Right forelimb (tissue), 1 donor: ENCODE data around the gene ECHDC1.
"Not testable (repeated sequence)": the region's sequence is repeated elsewhere in the genome, so short reads cannot be mapped to it uniquely, and the experiment has no call there.

ENCODE experiments used
- DNase-seq: peaks from one replicate; pipeline ENCODE4 v3.0.0-alpha.2; 2018

ECHDC1 gene, protein sequence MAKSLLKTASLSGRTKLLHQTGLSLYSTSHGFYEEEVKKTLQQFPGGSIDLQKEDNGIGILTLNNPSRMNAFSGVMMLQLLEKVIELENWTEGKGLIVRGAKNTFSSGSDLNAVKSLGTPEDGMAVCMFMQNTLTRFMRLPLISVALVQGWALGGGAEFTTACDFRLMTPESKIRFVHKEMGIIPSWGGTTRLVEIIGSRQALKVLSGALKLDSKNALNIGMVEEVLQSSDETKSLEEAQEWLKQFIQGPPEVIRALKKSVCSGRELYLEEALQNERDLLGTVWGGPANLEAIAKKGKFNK

DNA sequence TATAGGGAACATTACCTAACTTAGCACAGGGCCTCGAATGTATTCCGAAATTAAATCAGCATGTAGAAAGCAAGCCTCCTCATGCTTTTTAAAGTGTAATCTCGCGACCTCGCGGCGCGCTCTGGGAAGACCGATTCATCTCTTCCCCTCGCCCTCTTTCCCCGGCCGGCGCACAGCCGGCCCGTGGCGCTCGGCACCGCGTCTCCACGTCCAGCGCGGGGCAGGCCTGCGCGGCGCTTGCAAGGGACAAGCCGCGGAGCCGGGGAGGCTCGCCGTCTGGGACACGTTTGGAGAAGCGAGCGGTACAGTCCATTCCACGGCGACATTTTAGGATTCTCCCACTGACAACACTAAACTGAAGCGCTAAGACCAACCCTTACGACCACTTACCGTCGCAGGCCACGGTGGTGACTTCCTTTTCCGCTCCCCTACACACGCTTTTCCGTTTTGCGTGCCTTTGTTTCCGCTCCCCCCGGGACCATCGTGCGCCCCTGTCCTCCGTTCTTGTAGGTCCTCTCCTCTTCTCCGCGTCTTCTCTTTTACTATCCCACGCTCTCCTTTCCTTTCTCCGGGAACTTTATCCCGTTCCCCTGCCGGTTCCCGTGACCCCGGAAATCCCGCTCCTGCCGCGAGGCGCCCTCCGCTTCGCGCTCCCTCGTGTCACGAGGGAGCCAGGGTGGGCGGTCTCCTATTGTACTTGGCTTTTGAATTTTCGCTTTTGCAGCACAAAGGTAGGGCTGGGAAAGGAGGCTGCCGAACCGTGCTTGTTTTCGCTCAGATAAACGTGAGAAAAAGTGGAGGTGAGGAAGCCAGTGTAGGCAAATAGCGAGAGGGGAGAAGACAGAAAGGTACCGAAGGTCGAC lies at the start of gene ECHDC1:
Gene ECHDC1, minus strand, starts transcription at position 664 of the 863 bp plus-strand sequence. CDS start 12,581 bp downstream, outside the sequence.
- DNase-seq, result peak; percentile 85

DNA sequence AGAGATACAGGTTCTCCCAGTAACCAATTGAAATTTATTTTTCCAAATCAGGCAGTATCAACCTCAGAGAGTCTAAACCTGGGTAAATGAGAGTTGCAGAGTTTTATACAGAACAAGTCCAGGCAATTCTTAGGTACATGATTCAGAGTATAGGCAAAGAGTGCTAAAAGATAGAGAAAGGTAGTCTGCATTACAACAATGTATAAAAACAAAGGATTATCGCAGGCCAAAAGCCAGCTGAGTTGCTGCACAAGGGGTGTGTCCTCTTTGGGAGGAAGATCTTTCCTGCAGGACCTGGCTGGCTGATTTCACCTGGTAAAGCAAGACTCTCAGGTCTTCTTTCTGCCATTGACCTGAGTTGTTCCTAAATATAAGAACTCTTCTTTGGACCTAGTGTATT lies 48.9 kb upstream of the ECHDC1 start:
- DNase-seq, result no peak

DNA sequence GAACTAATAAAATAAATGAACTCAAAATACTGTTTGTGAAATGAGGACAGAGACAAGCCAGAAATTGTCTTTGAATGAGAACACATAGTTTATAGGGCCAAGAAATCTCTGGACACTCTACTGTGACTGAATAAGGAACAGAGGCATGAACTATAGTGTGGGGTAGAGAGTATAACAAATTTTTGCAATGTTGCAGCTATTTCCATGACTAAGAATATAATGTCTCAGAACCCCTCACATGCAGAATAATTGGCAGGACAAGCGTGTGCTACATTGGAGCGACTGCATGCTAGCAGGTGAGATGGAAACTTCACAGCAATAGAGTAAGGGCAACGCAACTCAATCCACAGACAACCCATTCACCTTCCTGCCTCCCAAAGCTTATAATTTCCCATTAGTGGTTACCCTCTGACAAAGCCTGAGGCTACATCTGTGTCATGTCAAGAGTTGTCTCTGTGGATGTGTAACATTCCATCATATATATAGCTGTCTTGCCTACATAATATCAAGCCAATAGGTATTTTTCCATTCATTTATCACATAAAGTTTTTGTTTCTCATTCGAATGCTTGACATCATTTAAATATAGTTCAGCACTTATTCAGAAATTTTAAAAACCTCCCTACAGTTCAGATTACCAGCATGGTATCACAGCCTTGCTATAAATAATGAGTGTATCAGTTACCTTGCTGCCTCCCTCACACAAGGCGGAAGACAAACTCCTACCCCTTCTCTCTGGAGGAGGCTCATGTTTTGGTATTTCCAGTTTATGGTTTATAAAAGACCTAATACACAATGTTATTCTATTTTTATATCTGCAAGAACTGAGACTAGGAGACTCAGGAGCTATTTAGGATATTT lies 47.9 kb upstream of the ECHDC1 start:
- no peak for DNase-seq

DNA sequence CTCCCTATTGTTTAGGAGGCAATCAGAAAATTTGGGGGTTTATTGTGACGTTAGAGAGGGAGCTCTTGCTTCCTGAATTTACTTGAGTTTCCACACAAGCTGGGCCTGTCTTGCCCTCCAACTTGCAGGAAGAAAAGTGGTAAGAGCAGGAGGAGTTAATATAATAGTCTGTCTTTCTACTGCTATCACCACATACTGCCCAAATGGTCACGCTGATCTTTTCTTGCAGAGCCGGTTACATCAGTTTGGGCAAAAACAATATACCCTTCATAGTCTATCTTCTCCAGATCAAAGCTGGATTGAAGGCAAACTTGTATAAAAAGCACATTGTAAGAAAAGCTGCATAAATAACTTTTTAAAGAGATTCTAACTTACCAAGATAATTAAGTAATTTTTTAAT lies 46.3 kb upstream of the ECHDC1 start:
- DNase-seq, result no peak

- no peak for DNase-seq
Measured at GRCh38 chr6:127385668-127386430, 42.4 kb upstream of the ECHDC1 start.

GRCh38 chr6:127384848-127385247 lies 41.4 kb upstream of the ECHDC1 start:
- DNase-seq, result not testable (repeated sequence)

DNA sequence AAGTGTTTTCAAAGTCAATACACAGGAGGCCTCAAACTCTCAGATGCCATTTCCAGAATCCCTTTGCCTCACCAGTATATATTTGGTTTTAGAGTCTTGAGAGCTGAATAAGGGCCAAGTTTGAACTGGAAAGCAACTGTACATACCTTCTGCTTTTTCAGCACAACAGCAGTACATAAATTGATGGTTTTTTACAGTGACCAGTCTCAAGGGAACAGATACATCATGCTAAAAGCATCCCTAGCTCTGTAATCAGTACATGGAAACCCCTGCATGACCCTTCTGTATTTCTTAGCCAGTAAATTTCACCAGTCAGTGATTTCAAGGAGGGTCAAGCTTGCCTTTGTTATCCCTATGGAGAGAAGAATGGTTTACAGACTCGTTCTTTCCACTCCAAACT lies 40.6 kb upstream of the ECHDC1 start:
- DNase-seq, result no peak

GRCh38 chr6:127382413-127382812 lies 39.0 kb upstream of the ECHDC1 start:
- no peak for DNase-seq

DNA sequence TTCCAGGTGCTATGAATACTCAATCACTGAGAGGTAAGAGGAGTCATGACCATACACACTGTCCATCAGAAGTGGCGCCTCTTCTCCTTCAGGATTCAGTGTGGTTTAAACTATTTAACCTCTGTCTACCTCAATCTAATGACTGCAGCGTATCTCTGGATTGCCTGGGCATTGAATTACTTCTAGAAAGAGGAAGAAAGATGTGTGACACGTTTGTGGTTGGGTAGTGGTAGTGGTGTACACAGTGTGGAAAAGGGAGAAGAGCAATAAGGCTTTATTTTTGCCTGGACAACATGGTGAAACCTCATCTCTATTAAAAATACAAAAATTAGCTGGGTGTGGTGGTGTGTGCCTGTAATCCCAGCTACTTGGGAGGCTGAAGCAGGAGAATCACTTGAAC lies 38.0 kb upstream of the ECHDC1 start:
- DNase-seq, result no peak

DNA sequence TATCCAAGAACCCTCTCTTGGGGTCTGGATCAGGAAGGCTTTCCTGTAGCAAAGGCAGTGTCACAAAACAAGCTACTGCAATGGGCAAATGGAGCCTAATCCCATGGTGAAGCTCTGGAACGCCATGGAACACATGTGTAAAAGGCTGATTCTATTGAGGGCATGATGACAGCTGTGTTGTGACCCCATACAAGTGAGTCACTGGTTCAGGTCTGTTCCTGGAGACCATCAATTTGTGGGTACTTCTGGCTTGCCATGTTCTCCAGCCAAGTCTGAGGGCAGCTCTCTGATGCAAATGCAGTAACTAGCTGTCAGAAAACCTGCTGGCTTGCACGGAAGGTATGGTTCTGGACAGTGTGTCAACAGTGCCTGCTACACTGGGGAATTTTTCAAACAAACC lies 33.3 kb upstream of the ECHDC1 start:
- no peak for DNase-seq

DNA sequence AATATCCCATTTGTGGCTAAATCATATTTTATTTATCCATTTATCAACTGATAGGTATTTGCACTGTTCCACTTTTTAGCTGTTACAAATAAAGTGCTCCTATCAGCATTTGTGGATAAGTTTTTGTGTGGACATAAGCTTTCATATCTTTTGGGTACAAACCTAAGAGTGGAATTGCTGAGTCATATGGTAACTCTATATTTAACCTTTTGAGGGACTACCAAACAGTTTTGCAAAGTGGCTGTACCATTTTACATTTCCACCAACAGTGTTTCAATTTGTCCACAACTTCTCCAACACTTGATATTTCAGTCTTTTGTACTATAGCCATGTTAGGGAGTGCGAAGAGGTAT lies 23.6 kb upstream of the ECHDC1 start:
- DNase-seq, result no peak

DNA sequence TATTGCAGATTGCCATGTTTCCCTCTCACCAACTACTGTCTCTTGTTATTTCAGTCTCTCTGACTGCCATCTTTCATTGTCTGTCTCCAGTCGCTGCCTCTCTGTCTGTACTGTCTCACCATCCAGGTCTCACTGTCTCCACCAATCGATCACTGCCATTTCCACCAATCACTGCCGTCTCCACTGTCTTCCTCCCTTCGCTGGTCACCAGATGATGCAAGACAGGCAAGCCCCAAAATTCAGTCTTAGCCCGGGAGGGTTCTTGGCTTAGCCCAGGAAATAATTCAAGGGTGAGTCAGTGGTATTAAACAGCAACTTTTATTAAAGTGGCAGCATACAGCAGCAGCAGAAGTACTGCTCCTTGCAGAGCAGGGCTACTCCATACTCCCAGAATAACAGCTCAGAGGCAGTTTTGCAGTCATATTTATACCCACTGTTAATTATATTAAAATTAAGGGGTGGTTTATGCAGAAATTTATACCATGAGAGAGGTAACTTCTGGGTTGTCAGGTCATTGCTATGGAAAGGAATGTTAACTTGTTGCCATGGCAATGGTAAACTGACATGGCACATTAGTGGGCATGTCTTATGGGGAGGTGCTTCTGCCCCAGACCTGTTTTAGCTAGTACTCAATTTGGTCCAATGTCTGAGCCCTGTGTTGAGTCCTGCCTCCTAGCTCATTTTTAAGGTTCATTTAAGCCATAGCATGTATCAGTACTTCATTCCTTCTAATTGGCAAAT lies 23.0 kb upstream of the ECHDC1 start:
- DNase-seq, result no peak

GRCh38 chr6:127365874-127366273 lies 22.5 kb upstream of the ECHDC1 start:
- DNase-seq, result no peak

DNA sequence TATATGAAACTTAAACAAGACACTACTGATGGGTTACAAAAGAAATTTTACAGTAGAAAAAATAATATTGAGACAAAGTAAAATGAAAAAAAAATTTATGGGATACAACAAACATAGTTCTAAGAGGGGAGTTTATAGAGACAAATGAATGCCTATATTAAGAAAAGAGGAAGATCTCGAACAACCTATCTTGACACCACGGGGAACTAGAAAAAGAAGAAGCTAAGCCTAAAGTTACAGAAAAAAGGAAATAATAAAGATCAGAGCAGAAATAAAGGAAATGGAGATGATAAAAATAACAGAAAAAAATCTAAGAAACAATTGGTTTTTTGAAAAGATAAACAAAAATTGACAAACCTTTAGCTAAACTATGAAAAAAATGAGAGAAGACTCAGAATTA lies 9.1 kb upstream of the ECHDC1 start:
- no peak for DNase-seq

DNA sequence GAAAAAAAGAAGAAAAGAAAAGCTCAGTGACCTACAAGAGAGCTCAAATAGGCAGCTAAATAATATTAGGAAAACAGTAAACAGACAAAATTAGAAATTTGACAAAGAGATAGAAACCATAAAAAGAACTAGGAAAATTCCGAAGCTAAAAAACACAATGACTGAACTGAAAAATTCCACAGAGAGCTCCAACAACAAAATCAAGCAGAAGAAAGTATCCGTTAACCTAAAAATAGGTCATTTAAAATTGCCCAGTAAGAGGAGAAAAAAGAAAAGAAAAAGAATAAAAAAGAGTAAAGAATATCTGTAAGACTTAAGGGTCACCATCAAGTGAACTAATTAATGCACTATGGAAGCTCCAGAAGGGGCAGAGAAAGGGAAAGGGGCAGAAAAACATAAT lies 6.6 kb upstream of the ECHDC1 start:
- DNase-seq, result no peak

- DNase-seq, result no peak
Measured at GRCh38 chr6:127348028-127348661, 4.7 kb upstream of the ECHDC1 start.

GRCh38 chr6:127347178-127347577 lies 3.8 kb upstream of the ECHDC1 start:
- DNase-seq, result no peak

DNA sequence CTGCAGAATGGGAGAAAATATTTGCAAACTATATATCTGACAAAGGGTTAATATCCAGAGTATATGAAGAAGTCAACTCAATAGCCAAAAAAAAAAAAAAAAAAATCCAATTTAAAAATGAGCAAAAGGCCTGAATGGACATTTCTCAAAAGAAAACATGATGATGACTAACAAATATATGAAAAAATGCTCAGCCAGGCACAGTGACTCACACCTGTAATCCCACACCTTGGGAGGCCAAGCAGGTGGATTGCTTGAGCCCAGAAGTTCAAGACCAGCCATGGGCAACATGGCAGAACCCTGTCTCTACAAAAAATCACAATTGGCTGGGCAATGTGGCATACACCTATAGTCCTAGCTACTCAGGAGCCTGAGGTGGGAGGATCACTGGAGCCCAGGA lies 2.1 kb upstream of the ECHDC1 start:
- DNase-seq, result no peak

DNA sequence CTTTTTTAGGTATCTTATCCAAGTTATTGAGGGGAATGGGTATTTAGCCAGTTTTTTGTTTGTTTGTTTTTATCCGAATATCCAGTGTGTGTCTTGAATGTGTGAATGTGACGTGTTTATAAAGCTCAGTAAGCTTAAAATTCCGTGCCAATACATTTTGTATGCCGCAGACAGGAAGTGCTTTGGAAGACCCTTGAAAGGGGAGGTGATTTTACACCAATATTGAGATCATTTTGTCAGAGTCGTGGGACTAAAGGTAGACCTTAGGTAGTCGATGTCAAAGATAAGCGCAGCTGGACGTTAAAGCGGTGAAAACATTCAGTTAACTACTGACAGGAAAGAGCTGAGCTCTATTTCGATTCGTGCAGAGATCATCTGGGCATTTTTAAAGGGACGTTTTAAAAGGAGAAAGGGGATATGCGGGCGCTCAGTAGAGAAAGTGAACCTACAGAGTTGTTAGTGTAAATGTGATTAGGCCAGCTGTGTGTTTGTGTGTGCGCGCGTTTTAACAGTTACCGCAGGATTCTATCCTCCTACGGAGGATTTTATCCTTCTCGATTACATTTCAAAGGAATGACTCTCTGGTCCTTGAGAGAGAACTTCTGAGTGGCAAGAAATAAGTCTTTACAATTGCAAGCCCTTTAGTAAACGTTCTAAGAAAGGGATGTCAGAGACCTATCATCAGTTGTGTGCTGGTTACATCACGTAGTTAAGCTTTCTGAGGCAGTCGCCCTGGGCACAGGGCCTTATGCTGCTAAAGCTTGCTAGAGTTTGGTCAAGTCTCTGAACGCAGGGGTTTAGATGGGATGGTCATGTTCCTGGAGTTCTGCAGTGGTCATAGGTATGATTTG lies 625 bp upstream of the ECHDC1 start:
- DNase-seq, result peak; percentile 44

DNA sequence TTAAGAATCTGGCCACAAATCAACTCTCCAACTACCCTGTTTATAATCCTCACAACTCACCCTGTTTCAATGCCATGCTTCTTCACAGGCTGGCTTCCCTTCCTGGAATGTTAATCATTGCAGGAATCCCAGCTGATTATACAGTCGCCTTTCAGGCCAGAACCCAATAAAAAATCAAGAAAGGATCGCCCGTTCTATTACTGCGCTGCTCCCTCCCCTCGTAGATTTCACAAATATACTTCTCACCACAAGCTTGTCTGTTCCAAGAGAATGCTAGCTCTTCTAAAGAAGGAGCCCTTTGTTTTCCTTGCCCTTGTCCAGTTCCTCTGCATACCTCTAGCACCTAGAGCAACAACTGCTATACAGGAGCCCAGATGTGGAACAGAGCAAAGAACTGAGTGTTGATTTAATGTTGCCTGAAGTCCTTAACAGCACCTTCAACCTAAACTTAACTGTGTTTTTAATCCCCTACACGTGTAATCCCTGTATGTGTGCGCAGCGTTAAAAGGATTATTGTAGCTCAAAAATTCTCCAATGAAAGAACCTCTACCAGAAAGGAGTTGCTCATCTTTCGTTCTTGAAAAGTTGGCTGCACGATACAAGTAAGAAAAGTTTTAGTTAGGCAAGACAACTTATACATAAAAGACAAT lies 988 bp downstream of the ECHDC1 start:
- peak; percentile 49 for DNase-seq
